Thyroid gland (tissue), 4 donors: ENCODE results near the gene PHLDB1. TPM values are rescaled to one million over a fixed set of nuclear protein-coding genes. Genes with fewer than 3 reads are reported as not detected.

ENCODE experiments used
- DNase-seq, 2 donors: peaks; one replicate each; pipeline ENCODE4 v3.0.0-alpha.2; 2019
- H3K27ac ChIP-seq, 3 donors: fragments of 200-600 bp; sonication (generic); 1 replicate in 2 of 3; 2 replicates in 1 of 3; pipeline ENCODE4 v1.5.1; 2016 to 2019; ENCODE audit warnings: mild to moderate bottlenecking in 1 of 3, moderate library complexity in 1 of 3
- H3K27me3 ChIP-seq: fragments of 200-600 bp; sonication (generic); one replicate; pipeline ENCODE4 v1.5.1; 2019
- H3K36me3 ChIP-seq, 2 donors: fragments of 200-600 bp; sonication (generic); one replicate each; pipeline ENCODE4 v1.5.1; 2016 to 2019
- H3K4me1 ChIP-seq, 2 donors: fragments of 200-600 bp; sonication (generic); one replicate each; pipeline ENCODE4 v1.5.1; 2017 to 2019
- H3K4me3 ChIP-seq, 3 donors: fragments of 200-600 bp; sonication (generic); replicated peaks in 1 of 3; 1 replicate in 2 of 3; 2 replicates in 1 of 3; pipeline ENCODE4 v1.5.1; 2016; ENCODE audit warnings: mild to moderate bottlenecking in 1 of 3
- H3K9me3 ChIP-seq: fragments of 200-600 bp; sonication (generic); one replicate; pipeline ENCODE4 v1.5.1; 2017
- CTCF ChIP-seq, 6 experiments: fragments of 200-600 bp in 3 of 6; fragments of 450-650 bp in 3 of 6; sonication (generic) in 3 of 6; IDR thresholded peaks; one replicate each; pipeline ENCODE4 v1.5.1; 2016 to 2019; ENCODE audit warnings: antibody characterized with exemption in 6 of 6, mild to moderate bottlenecking in 2 of 6, inconsistent platforms in 1 of 6, moderate library complexity in 1 of 6
- POLR2A ChIP-seq, 2 donors: fragments of 450-650 bp; IDR thresholded peaks; one replicate each; pipeline ENCODE4 v1.6.1; 2017; ENCODE audit warnings: antibody characterized with exemption in 2 of 2, mild to moderate bottlenecking in 2 of 2, moderate library complexity in 1 of 2
- WGBS, 2 donors: methylation state at CpG; one replicate each; pipeline ENCODE4 v1.1.5; 2017; 5-methylcytosine and 5-hydroxymethylcytosine counted together
- intact Hi-C: fragments of 100-400 bp; cut with DNase I; formaldehyde crosslinking; loops from one replicate; pipeline ENCODE4 v1.15.1; 2023
- microRNA-seq: library from miRNA; unstranded; fragments of <30 nt; microRNA quantifications from one replicate; pipeline ENCODE4, GENCODE V29; 2016
- small RNA-seq: library from RNA; depleted of rRNA; stranded (forward); fragments of <200 nt; gene quantifications from one replicate; pipeline ENCODE3, GENCODE V24; 2016
- total RNA-seq, 4 donors: library from RNA; depleted of rRNA; stranded (reverse); fragments of >200 nt; gene quantifications; one replicate each; pipeline ENCODE4 v1.2.3, GENCODE V29; 2016

Gene PHLDB1
- total RNA-seq, 4 donors from 2014 or later, result 73.2 to 158 (median 120) TPM

GRCh38 chr11:118705111-118705741 is 97.8 kb downstream of the PHLDB1 start:
- H3K36me3 ChIP-seq, result no peaks in the 10 kb centered on the region
- H3K27ac ChIP-seq, result no peak overlapping the region
- WGBS, 2 donors, result 71% methylated on average over 13 to 15 of the region's 15 CpGs
- H3K4me1 ChIP-seq, result no peaks in the 10 kb centered on the region
- H3K27me3 ChIP-seq, result no peaks in the 10 kb centered on the region
- no peak overlapping the region for H3K4me3 ChIP-seq
- intact Hi-C loops, result no loop called here
- H3K9me3 ChIP-seq, result no peaks in the 10 kb centered on the region
- no peak for DNase-seq
- TF ChIP-seq CTCF (IDR thresholded peaks at IDR 0.05) (no peak), POLR2A (IDR thresholded peaks at IDR 0.05) (no peak)

GRCh38 chr11:118705791-118706545 is 98.6 kb downstream of the PHLDB1 start:
- no peak for DNase-seq
- Histone ChIP-seq H3K27ac (no peak overlapping the region), H3K27me3 (no peaks in the 10 kb centered on the region), H3K4me3 (no peak overlapping the region), H3K36me3 (no peaks in the 10 kb centered on the region), H3K9me3 (no peaks in the 10 kb centered on the region), H3K4me1 (no peaks in the 10 kb centered on the region)
- intact Hi-C loops, result no loop called here
- WGBS, 2 donors, result 76 to 78% methylated on average over 12 of the region's 12 CpGs
- TF ChIP-seq POLR2A (IDR thresholded peaks at IDR 0.05), result no peak

- Histone ChIP-seq H3K4me3 (no peak overlapping the region), H3K27ac (no peak overlapping the region), H3K36me3 (no peaks in the 10 kb centered on the region), H3K4me1 (no peaks in the 10 kb centered on the region), H3K9me3 (no peaks in the 10 kb centered on the region), H3K27me3 (no peaks in the 10 kb centered on the region)
- DNase-seq, result no peak
- WGBS, 2 donors, result 92 to 95% methylated on average over 7 of the region's 7 CpGs
- intact Hi-C loops, result no loop called here
- TF ChIP-seq POLR2A (IDR thresholded peaks at IDR 0.05), result no peak
- no peak for TF ChIP-seq CTCF (IDR thresholded peaks at IDR 0.05)
Observed at GRCh38 chr11:118706546-118706825, 99.1 kb downstream of the PHLDB1 start.

Small RNA genes within 50 kb of the gene (microRNA-seq; reads per million reads assigned to microRNA genes)
- not detected for gene MIR6716

Small RNA genes within 50 kb of the gene (small RNA-seq; reads per million reads assigned to genes)
- gene RNU6-1157P (not detected), gene RNU6-376P (not detected)

Other genes starting within 250 kb of the PHLDB1 start
- 10 to 100 TPM; 42.7 to 57.3 (median 48.2) TPM for gene UBE4A, start 248.0 kb upstream of the PHLDB1 start, total RNA-seq
- gene ATP5MG, start 206.0 kb upstream of the PHLDB1 start, total RNA-seq, result 100 to 1,000 TPM in 2 of 4 donors, 10 to 100 TPM in 2; 63.9 to 716 (median 170) TPM
- gene KMT2A, start 171.1 kb upstream of the PHLDB1 start, total RNA-seq, result 100 to 1,000 TPM in 2 of 4 donors, 10 to 100 TPM in 2; 74.5 to 175 (median 90.8) TPM
- gene TTC36, start 80.1 kb upstream of the PHLDB1 start, total RNA-seq, result 1 to 10 TPM in 1 of 4 donors, under 1 TPM in 1, not detected in 2; 0.78 to 4.9 TPM
- 10 to 100 TPM; 26.5 to 58.2 (median 52.0) TPM for gene TMEM25, start 76.4 kb upstream of the PHLDB1 start, total RNA-seq
- gene IFT46, start 41.7 kb upstream of the PHLDB1 start, total RNA-seq, result 10 to 100 TPM; 35.5 to 91.1 (median 55.5) TPM
- gene ARCN1, start 35.2 kb upstream of the PHLDB1 start, total RNA-seq, result 100 to 1,000 TPM; 103 to 157 (median 112) TPM
- gene TREH, start 72.0 kb downstream of the PHLDB1 start, total RNA-seq, result not detected
- gene DDX6, start 183.5 kb downstream of the PHLDB1 start, total RNA-seq, result 100 to 1,000 TPM; 110 to 178 (median 142) TPM